Ishikawa (cell line): ENCODE results near the gene DAAM1.

Experiments used
- EGR1 ChIP-seq: IDR thresholded peaks from 2 replicates; pipeline ENCODE4 v1.6.1; 2012
- TF ChIP-seq, protein P1 (sequence below): IDR thresholded peaks from 2 replicates; pipeline ENCODE4 v1.6.1; 2012

GRCh38 chr14:59252772-59253500 lies 64.5 kb downstream of the DAAM1 start:
- TF ChIP-seq EGR1, result no peak
- TF ChIP-seq, protein P1, sequence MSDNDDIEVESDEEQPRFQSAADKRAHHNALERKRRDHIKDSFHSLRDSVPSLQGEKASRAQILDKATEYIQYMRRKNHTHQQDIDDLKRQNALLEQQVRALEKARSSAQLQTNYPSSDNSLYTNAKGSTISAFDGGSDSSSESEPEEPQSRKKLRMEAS, result no peak
